Fibroblast of villous mesenchyme (primary cell): Measurements from ENCODE around the gene HERC2. TPM values are rescaled to one million over a fixed set of nuclear protein-coding genes. Genes with fewer than 3 reads are reported as not detected.
"Not testable (repeated sequence)": the region's sequence is repeated elsewhere in the genome, so short reads cannot be mapped to it uniquely, and the experiment has no call there.

Source experiments
- DNase-seq: peaks from one replicate; pipeline ENCODE4 v3.0.0-alpha.2; 2010; ENCODE audit warnings: low read depth
- H3K4me3 ChIP-seq: 2 replicates; pipeline ENCODE4 v1.5.1; 2011; ENCODE audit warnings: low read depth, mild to moderate bottlenecking, low read length
- CTCF ChIP-seq: IDR thresholded peaks from 2 replicates; pipeline ENCODE4 v1.5.1; 2012; ENCODE audit warnings: low read depth, mild to moderate bottlenecking, low read length; ENCODE audit not compliant: insufficient read depth
- total RNA-seq: library from RNA; depleted of rRNA; stranded (reverse); fragments of >200 nt; gene quantifications from 2 replicates; pipeline ENCODE4 v1.2.3, GENCODE V29; 2012

The HERC2 gene
- total RNA-seq, 1 donor, result 41.0 TPM

GRCh38 chr15:28178290-28178689 lies 143.7 kb downstream of the HERC2 start:
- no peak overlapping the region for H3K4me3 ChIP-seq
- DNase-seq, result no peak
- no peak for TF ChIP-seq CTCF

GRCh38 chr15:28169366-28169765 lies 152.6 kb downstream of the HERC2 start:
- TF ChIP-seq CTCF, result no peak
- H3K4me3 ChIP-seq, result no peak overlapping the region
- no peak for DNase-seq

- not testable (repeated sequence) for DNase-seq, H3K4me3 ChIP-seq
Measured at GRCh38 chr15:28168405-28169121, 153.4 kb downstream of the HERC2 start.

- no peak overlapping the region for H3K4me3 ChIP-seq
- TF ChIP-seq CTCF, result no peak
- DNase-seq, result no peak
Measured at GRCh38 chr15:28167042-28167441, 154.9 kb downstream of the HERC2 start.

- TF ChIP-seq CTCF, result no peak
- no peak overlapping the region for H3K4me3 ChIP-seq
- no peak for DNase-seq
Measured at GRCh38 chr15:28165791-28166190, 156.2 kb downstream of the HERC2 start.

GRCh38 chr15:28164876-28165275 lies 157.1 kb downstream of the HERC2 start:
- no peak for DNase-seq
- TF ChIP-seq CTCF, result no peak
- H3K4me3 ChIP-seq, result no peak overlapping the region

- no peak overlapping the region for H3K4me3 ChIP-seq
- DNase-seq, result no peak
- no peak for TF ChIP-seq CTCF
Measured at GRCh38 chr15:28154283-28154682, 167.7 kb downstream of the HERC2 start.
